HEK293T (cell line): ENCODE data around the gene EIF4G3.

Source experiments
- CTCF ChIA-PET: fragments of 350-600 bp; formaldehyde crosslinking; extraction: SDS; loops from one replicate; lab custom pipeline; 2021; ENCODE audit warnings: antibody characterized with exemption, inconsistent platforms; lab: Yijun Ruan, JAX
- POLR2A ChIA-PET: fragments of 350-600 bp; formaldehyde crosslinking; extraction: SDS; loops from one replicate; lab custom pipeline; 2020; ENCODE audit warnings: antibody characterized with exemption, inconsistent platforms; lab: Yijun Ruan, JAX
- DNase-seq: peaks from one replicate; pipeline ENCODE4 v3.0.0; 2012; ENCODE audit warnings: mixed read lengths; ENCODE audit errors: extremely low spot score
- ARNT ChIP-seq: fragments of 450-650 bp; IDR thresholded peaks from 2 replicates; pipeline ENCODE4 v1.6.1; 2017; ENCODE audit warnings: mild to moderate bottlenecking
- BHLHE40 ChIP-seq: fragments of 450-650 bp; IDR thresholded peaks from 2 replicates; pipeline ENCODE4 v1.6.1; 2016; ENCODE audit warnings: mild to moderate bottlenecking, moderate library complexity, borderline replicate concordance
- CTBP1 ChIP-seq: fragments of 450-650 bp; IDR thresholded peaks from 2 replicates; pipeline ENCODE4 v1.6.1; 2016; ENCODE audit warnings: borderline replicate concordance
- ELF4 ChIP-seq: fragments of 450-650 bp; IDR thresholded peaks from 2 replicates; pipeline ENCODE4 v1.6.1; 2017; ENCODE audit warnings: antibody characterized with exemption
- FOXA1 ChIP-seq: fragments of 450-650 bp; IDR thresholded peaks from 2 replicates; pipeline ENCODE4 v1.6.1; 2016; ENCODE audit warnings: mild to moderate bottlenecking
- FOXK2 ChIP-seq: fragments of 450-650 bp; IDR thresholded peaks from 2 replicates; pipeline ENCODE4 v1.6.1; 2016; ENCODE audit warnings: mild to moderate bottlenecking
- FOXM1 ChIP-seq: fragments of 450-650 bp; IDR thresholded peaks from 2 replicates; pipeline ENCODE4 v1.6.1; 2017; ENCODE audit warnings: mild to moderate bottlenecking, borderline replicate concordance
- HDGF ChIP-seq: fragments of 450-650 bp; IDR thresholded peaks from 2 replicates; pipeline ENCODE4 v1.6.1; 2017; ENCODE audit warnings: antibody characterized with exemption, borderline replicate concordance
- L3MBTL2 ChIP-seq: fragments of 450-650 bp; conservative IDR thresholded peaks from 2 replicates; pipeline ENCODE4 v1.6.1; 2016; ENCODE audit warnings: mild to moderate bottlenecking
- LEF1 ChIP-seq: fragments of 450-650 bp; IDR thresholded peaks from 2 replicates; pipeline ENCODE4 v1.6.1; 2017; ENCODE audit warnings: mild to moderate bottlenecking, borderline replicate concordance
- NFRKB ChIP-seq: fragments of 450-650 bp; IDR thresholded peaks from 2 replicates; pipeline ENCODE4 v1.6.1; 2016; ENCODE audit warnings: mild to moderate bottlenecking, moderate library complexity
- SP1 ChIP-seq: fragments of 450-650 bp; IDR thresholded peaks from 2 replicates; pipeline ENCODE4 v1.6.1; 2017
- SUZ12 ChIP-seq: fragments of 450-650 bp; IDR thresholded peaks from 2 replicates; pipeline ENCODE4 v1.6.1; 2016; ENCODE audit warnings: mild to moderate bottlenecking
- TARDBP ChIP-seq: fragments of 450-650 bp; IDR thresholded peaks from 2 replicates; pipeline ENCODE4 v1.6.1; 2016
- ZNF384 ChIP-seq: fragments of 450-650 bp; IDR thresholded peaks from 2 replicates; pipeline ENCODE4 v1.6.1; 2016
- TF ChIP-seq, protein P1 (sequence below): fragments of 450-650 bp; IDR thresholded peaks from 2 replicates; pipeline ENCODE4 v1.6.1; 2016

Gene EIF4G3

DNA sequence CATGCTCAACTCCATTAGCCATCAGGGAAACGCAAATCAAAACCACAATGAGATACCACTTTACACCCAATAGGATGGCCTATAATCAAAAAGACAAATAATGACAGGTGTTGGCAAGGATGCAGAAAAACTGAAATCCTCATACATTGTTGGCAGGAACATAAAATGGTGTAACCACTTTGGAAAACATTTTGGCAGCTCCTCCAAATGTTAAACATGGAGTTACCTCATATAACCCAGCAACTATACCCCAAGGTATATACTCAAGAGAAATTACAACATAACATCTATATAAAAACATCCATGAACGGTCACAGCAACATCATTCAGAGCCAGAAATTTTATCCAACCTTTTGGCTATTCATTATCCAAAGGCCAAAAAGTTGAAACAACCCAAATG lies 11.6 kb downstream of the EIF4G3 start:
- POLR2A ChIA-PET, result no interaction called here
- CTCF ChIA-PET, result no interaction called here
- no peak for TF ChIP-seq SUZ12
- DNase-seq, result no peak

DNA sequence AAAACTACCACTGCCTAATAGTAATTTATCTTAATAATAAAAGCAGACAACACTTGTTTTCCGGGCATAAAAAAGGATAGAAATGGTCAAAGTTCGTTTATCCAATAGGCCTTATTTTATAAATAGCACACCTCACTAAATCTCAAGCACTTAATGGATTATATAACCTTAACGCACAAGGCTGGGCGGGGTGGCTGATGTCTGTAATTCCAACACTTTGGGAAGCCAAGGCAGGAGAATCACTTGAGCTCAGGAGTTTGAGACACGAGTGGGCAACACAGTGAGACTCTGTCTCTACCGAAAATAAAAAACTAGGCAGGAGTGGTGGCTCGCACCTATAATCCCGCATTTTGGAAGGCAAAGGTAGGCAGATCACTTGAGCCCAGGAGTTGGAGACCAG lies 12.4 kb downstream of the EIF4G3 start:
- DNase-seq, result no peak
- POLR2A ChIA-PET, result no interaction called here
- CTCF ChIA-PET, result no interaction called here
- TF ChIP-seq HDGF (no peak), TARDBP (no peak), L3MBTL2 (no peak), SUZ12 (no peak), SP1 (no peak), FOXK2 (no peak), BHLHE40 (no peak), NFRKB (no peak), FOXM1 (no peak)

DNA sequence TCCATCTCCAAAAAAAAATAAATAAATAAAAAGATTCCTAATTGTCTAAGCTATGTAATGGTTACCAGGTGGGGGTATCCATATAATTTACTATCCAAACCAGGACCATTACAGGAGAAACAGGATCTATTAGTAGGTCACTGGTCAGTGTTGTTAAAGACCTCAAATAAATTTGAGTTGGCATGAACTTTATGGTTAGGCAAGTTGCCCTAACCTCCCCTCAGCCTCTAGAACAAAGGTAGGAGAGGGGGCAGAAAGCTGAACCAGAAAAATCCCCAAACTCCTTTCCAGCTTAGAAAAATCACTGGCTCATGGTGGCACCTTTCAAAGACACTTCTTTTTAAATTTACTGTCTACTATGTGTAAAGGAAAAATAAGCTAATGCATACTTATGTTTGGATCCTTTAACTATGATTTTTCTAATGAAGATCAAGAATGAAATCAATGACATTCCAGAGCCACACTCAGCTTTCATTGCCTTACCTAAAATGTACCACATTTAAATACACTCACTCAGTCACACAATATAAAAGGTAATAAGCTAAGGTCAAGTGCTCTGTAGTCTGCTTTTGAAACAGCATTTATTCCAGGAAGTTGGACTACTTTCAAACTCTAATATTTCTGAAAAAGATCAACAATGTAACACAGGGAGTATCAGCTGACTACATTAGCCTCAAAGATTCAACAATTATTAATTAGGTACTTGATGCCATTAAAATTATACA lies 13.8 kb downstream of the EIF4G3 start:
- DNase-seq, result no peak
- ChIA-PET CTCF (no interaction called here), POLR2A (no interaction called here)
- TF ChIP-seq LEF1 (no peak), ELF4 (no peak), CTBP1 (no peak), NFRKB (no peak)
- TF ChIP-seq, protein P1, sequence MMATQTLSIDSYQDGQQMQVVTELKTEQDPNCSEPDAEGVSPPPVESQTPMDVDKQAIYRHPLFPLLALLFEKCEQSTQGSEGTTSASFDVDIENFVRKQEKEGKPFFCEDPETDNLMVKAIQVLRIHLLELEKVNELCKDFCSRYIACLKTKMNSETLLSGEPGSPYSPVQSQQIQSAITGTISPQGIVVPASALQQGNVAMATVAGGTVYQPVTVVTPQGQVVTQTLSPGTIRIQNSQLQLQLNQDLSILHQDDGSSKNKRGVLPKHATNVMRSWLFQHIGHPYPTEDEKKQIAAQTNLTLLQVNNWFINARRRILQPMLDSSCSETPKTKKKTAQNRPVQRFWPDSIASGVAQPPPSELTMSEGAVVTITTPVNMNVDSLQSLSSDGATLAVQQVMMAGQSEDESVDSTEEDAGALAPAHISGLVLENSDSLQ, result no peak

DNA sequence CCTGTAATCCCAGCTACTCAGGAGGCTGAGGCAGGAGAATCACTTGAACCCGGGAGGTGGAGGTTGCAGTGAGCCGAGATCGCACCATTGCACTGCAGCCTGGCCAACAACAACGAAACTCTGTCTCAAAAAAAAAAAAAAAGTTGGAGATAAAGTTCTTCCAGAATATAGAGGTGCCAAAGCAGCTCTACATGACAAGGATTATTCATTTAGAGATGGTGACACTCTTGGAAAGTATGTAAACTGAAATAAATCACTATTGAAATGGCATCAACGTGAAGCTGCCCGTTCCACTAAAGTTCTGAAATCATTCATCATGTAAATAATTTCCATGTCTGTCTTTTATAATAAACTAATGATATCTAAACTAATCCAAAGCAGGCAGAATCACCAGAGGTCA lies 14.9 kb downstream of the EIF4G3 start:
- TF ChIP-seq BHLHE40 (no peak), CTBP1 (no peak)
- CTCF ChIA-PET, result no interaction called here
- DNase-seq, result no peak
- POLR2A ChIA-PET, result no interaction called here

DNA sequence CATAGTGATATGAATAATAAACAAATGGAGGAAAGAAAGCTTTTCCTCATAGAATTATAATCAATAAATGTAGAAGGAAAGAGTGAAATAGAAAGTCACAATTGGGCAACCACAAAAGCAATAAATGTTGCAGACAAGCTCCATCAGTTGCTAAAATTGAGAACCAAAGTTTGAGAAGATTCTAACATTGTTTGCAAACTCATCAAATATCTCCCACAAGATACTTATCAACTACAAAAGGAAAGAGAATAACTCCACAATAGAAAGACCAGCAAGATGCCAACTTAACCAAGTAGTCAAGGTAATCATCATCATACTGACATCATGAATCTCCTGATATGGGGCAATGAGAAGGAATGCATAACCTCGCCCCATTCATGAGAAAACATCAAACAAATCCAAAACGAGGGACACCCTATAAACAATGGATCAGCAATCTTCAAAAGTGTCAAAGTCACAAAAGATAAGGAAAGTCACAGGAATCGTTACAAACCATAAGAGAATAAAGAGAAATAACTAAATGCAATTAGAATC lies 16.4 kb downstream of the EIF4G3 start:
- no peak for DNase-seq
- ChIA-PET CTCF (no interaction called here), POLR2A (no interaction called here)
- TF ChIP-seq HDGF, result no peak
- no peak for TF ChIP-seq ZNF384
- TF ChIP-seq L3MBTL2, result no peak
- TF ChIP-seq FOXK2, result no peak
- TF ChIP-seq ELF4, result no peak
- no peak for TF ChIP-seq TARDBP
- no peak for TF ChIP-seq NFRKB
- TF ChIP-seq LEF1, result no peak
- no peak for TF ChIP-seq SP1
- TF ChIP-seq BHLHE40, result no peak
- no peak for TF ChIP-seq SUZ12
- no peak for TF ChIP-seq ARNT
- TF ChIP-seq FOXM1, result no peak
- TF ChIP-seq FOXA1, result no peak
- TF ChIP-seq, protein P1, result no peak
- TF ChIP-seq CTBP1, result no peak

DNA sequence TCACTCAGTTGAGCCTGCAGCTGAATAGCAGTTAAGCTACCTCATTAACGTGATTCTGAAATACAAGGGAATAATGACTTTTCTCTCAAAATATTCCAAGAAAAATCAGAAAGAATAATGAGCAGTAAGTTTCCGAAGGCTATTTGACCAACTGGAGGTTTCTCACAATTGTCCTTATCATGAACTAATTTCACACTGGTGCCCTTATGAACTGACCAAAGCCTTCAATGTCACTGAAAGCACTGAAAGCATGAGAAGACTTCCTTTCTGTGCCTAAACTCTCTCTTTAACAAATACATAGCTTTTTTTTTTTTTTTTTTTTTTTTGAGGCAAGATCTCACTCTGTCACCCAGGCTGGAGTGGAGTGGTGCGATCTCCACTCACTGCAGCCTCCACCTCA lies 18.8 kb downstream of the EIF4G3 start:
- ChIA-PET POLR2A (no interaction called here), CTCF (interaction anchor here (0.7 kb wide), 1 partner anchor 13 kb away, joined by 3 read pairs; no protein-coding TSS in a partner anchor)
- no peak for DNase-seq
- no peak for TF ChIP-seq SP1

DNA sequence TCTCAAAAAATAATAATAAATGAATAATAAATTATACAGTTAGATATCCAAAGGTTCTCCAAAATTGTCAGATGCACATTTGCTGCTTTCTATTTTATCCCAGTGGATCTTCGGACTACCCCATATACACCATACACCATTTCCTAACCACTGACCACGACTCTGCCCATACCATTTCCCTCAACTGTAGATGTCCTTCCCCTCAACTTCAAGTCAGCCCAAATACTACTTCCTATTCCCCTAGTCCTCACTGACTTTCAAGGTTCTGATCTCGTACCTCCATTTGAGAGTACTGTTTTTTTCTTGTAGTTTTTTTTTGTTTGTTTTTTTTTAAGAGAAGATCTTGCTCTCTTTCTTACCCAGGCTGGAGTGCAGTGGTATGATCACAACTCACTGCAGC lies 19.6 kb downstream of the EIF4G3 start:
- DNase-seq, result no peak
- ChIA-PET CTCF (no interaction called here), POLR2A (interaction anchor here (0.6 kb wide), 1 partner anchor 12 kb away, joined by 3 read pairs; no protein-coding TSS in a partner anchor)
- no peak for TF ChIP-seq FOXK2
- no peak for TF ChIP-seq L3MBTL2
- no peak for TF ChIP-seq FOXA1
- no peak for TF ChIP-seq TARDBP
- TF ChIP-seq ELF4, result no peak
- TF ChIP-seq, protein P1, result no peak
- TF ChIP-seq LEF1, result no peak
- TF ChIP-seq SP1, result no peak
- TF ChIP-seq ARNT, result no peak
- no peak for TF ChIP-seq NFRKB
